NT2/D1 (cell line): Measurements from ENCODE around the gene UBR2.

Experiments used
- SUZ12 ChIP-seq: IDR thresholded peaks from 2 replicates; pipeline ENCODE4 v1.6.1; 2011; ENCODE audit not compliant: insufficient read length, insufficient read depth; ENCODE audit errors: extremely low read depth
- ZNF274 ChIP-seq: IDR thresholded peaks from 2 replicates; pipeline ENCODE4 v1.6.1; 2011; ENCODE audit warnings: mild to moderate bottlenecking, low read depth, low read length

GRCh38 chr6:42599558-42599957 is 35.7 kb downstream of the UBR2 start:
- TF ChIP-seq ZNF274 (no peak), SUZ12 (no peak)
